ENCODE results near the gene CENPA.
"Not testable (repeated sequence)": the region's sequence is repeated elsewhere in the genome, so short reads cannot be mapped to it uniquely, and the experiment has no call there.

Gene CENPA

DNA sequence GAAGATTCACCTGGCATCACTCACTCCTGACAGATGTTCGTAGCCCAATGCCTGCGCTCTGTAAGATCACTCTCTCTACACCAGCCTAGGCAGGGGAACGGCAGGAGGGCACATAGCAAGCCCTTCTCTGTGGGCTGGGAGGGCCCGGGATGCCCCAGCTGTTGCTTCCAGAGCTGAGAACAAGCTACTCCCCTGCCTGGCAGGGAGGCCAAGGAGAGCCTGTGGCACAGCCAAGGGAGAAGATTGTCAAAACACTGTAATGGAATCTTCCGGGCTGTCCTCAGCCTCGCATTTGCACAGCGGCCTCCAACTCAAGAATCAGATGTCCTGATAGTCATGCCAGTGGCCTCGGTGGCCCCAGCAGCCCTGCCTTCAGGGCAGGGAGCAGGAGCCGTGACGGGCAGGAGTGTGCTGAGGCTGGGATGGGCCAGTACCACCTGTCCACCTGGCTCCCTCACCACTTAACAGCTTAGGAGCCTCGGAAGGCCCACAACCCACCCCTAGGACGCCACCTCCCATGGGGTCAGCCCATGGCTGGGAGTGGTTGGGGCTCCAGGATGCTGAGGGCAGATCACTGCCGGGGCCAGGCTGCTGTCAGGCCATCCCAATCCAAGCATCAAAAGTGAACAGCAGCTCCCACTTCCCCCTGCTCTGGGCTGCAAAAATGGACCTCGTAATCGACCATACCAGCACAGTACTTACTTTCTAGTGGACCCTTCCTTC, 43.6 kb upstream of the CENPA start:
- no peak for DNase-seq (ENCODE audit: low read depth)
- TF ChIP-seq CTCF (IDR thresholded peaks at IDR 0.05; ENCODE audit: low read depth, low read length, missing control alignments) = no peak
- in situ Hi-C loops (cut with HindIII; ENCODE audit: low sequenced_read_pairs) = no loop called here
- H3K4me3 ChIP-seq (ENCODE audit: low read depth, low read length) = no peak overlapping the region

- no peak overlapping the region for H3K4me3 ChIP-seq (ENCODE audit: low read depth, low read length)
- in situ Hi-C loops (cut with HindIII; ENCODE audit: low sequenced_read_pairs) = no loop called here
- DNase-seq (ENCODE audit: low read depth) = no peak
- TF ChIP-seq CTCF (IDR thresholded peaks at IDR 0.05; ENCODE audit: low read depth, low read length, missing control alignments) = no peak
Observed at GRCh38 chr2:26743852-26744251, 42.0 kb upstream of the CENPA start.

GRCh38 chr2:26744953-26745352, 40.9 kb upstream of the CENPA start:
- no peak overlapping the region for H3K4me3 ChIP-seq (ENCODE audit: low read depth, low read length)
- TF ChIP-seq CTCF (IDR thresholded peaks at IDR 0.05; ENCODE audit: low read depth, low read length, missing control alignments) = no peak
- in situ Hi-C loops (cut with HindIII; ENCODE audit: low sequenced_read_pairs) = no loop called here
- DNase-seq (ENCODE audit: low read depth) = no peak

GRCh38 chr2:26745609-26746327, 40.1 kb upstream of the CENPA start:
- DNase-seq (ENCODE audit: low read depth) = peak; percentile 72
- H3K4me3 ChIP-seq (ENCODE audit: low read depth, low read length) = no peak overlapping the region
- in situ Hi-C loops (cut with HindIII; ENCODE audit: low sequenced_read_pairs) = no loop called here
- TF ChIP-seq CTCF (IDR thresholded peaks at IDR 0.05; ENCODE audit: low read depth, low read length, missing control alignments) = peak; percentile 95

- H3K4me3 ChIP-seq (ENCODE audit: low read depth, low read length) = no peak overlapping the region
- DNase-seq (ENCODE audit: low read depth) = no peak
- TF ChIP-seq CTCF (IDR thresholded peaks at IDR 0.05; ENCODE audit: low read depth, low read length, missing control alignments) = no peak
- in situ Hi-C loops (cut with HindIII; ENCODE audit: low sequenced_read_pairs) = no loop called here
Observed at GRCh38 chr2:26746934-26747333, 38.9 kb upstream of the CENPA start.

GRCh38 chr2:26749787-26750420, 36.0 kb upstream of the CENPA start:
- H3K4me3 ChIP-seq (ENCODE audit: low read depth, low read length); DNase-seq (ENCODE audit: low read depth); in situ Hi-C loops (cut with HindIII; ENCODE audit: low sequenced_read_pairs): not testable (repeated sequence)

DNA sequence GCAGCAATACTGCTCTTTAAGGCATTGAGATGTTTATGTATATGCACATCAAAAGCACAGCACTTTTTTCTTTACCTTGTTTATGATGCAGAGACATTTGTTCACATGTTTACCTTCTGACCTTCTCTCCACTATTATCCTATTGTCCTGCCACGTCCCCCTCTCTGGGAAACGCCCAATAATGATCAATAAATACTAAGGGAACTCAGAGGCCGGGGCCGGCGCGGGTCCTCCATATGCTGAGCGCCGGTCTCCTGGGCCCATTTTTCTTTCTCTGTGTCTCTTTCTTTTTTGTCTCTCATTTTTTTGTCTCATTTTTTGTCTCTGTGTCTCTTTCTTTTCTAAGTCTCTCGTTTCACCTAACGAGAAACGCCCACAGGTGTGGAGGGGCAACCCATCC, 35.4 kb upstream of the CENPA start:
- DNase-seq (ENCODE audit: low read depth); H3K4me3 ChIP-seq (ENCODE audit: low read depth, low read length); in situ Hi-C loops (cut with HindIII; ENCODE audit: low sequenced_read_pairs): not testable (repeated sequence)

Measured in astrocyte of the cerebellum (primary cell).